SK-N-MC (cell line): ENCODE measurements around the gene VWA1.

Experiments
- EZH2 ChIP-seq: fragments of 200-600 bp; sonication (generic); IDR thresholded peaks from one replicate; pipeline ENCODE4 v1.6.1; 2017; ENCODE audit warnings: antibody characterized with exemption
- FOXP2 ChIP-seq: optimal IDR thresholded peaks from 2 replicates; pipeline ENCODE3; 2011; ENCODE audit warnings: mild to moderate bottlenecking, moderate library complexity; ENCODE audit not compliant: insufficient read depth; ENCODE audit errors: extremely low read length, control extremely low read depth
- POLR2AphosphoS5 ChIP-seq: IDR thresholded peaks from 2 replicates; pipeline ENCODE4 v1.6.1; 2012; ENCODE audit warnings: mild to moderate bottlenecking, low read depth, low read length, borderline replicate concordance

DNA sequence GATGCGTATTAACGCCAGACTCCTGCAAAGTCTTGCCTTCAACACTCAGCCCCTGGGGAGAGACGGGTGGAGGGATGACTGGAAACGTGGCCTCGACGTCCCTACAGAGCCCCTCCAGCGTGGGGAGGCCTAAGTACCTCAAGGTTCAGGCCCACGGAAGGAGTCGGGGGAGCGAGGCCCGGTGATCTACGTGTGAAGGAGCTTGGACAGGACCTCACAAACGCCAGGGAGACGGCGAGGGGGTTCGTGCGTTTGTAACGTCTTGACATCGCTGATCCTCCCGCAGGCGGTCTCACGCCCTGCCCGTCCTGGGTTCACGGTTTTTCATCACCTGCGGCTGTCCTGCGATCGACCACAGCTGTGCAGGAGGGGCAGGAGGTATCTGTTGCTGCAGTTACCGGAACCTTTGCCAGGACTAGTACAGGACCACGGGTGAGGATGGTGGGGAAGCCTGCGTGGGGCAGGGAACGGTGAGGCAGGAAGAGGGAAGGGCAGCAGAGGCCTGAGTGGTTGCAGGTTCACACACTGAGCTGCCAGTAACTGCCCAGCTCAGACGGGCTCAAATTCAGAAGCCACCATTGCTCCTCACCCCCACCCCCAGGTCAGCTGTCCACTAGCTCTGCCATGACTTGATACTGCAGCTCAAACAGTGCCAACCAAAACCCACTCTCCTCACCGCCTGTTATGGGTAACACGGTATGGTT lies 35.5 kb upstream of the VWA1 start:
- no peak for TF ChIP-seq EZH2
- no peak for TF ChIP-seq POLR2AphosphoS5
- TF ChIP-seq FOXP2, result no peak
